Embryonic facial prominence (tissue), 1 donor: ENCODE results near the gene SRRT.

ENCODE experiments used
- DNase-seq: peaks from one replicate; pipeline ENCODE4 v3.0.0-alpha.2; 2016; ENCODE audit errors: extremely low spot score

Gene SRRT

GRCh38 chr7:100879685-100880261, 4.9 kb downstream of the SRRT start:
- no peak for DNase-seq

- DNase-seq = no peak
Measured at GRCh38 chr7:100880645-100881044, 5.7 kb downstream of the SRRT start.

- no peak for DNase-seq
Measured at GRCh38 chr7:100881136-100881535, 6.2 kb downstream of the SRRT start.

DNA sequence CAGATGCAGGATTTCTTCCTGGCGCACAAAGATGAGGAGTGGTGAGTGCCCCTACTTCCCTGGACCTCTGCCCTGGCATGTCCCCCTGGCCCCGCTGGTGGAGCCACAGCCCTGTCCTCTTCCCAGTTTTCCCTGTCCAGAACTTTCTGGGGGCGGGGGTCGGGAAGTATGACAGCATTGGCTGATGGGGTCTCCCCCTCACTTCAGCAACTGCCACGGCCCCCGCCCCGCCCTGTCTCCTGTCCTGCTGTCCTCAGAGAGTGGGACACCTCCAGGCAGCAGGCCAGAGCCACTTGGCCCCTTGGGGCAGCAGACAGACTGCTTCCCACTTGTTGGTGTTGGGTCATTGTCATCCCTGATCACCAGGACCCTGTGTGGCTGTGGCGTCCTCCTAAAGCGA, 7.3 kb downstream of the SRRT start:
- no peak for DNase-seq

- DNase-seq = no peak
Measured at GRCh38 chr7:100882785-100883526, 8.1 kb downstream of the SRRT start.

DNA sequence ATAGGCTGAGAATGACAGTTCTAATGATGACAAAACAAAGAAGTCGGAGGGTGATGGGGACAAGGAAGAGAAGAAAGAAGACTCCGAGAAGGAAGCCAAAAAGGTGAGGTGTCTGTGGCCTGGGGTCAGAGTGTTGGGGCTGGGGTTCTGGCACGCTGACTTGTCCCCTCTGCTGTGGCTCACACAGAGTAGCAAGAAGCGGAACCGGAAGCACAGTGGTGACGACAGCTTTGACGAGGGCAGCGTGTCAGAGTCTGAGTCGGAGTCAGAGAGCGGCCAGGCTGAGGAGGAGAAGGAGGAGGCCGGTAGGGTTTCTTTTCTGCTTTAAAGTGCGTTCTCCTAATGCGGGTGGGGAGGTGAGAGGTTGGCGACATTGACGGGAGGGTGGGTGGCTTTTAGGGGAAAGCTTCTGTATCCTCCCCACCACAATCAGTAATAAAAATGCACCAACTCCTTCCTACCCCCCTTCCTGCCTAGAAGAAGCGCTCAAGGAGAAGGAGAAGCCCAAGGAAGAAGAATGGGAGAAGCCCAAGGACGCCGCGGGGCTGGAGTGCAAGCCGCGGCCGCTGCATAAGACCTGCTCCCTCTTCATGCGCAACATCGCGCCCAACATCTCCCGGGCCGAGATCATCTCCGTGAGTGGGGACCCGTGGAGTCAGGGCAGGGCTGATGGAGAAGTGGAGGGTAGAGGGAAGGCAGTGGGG, 10.0 kb downstream of the SRRT start:
- DNase-seq = no peak

GRCh38 chr7:100885440-100886141, 10.7 kb downstream of the SRRT start:
- DNase-seq = no peak

GRCh38 chr7:100886142-100886935, 11.4 kb downstream of the SRRT start:
- no peak for DNase-seq

DNA sequence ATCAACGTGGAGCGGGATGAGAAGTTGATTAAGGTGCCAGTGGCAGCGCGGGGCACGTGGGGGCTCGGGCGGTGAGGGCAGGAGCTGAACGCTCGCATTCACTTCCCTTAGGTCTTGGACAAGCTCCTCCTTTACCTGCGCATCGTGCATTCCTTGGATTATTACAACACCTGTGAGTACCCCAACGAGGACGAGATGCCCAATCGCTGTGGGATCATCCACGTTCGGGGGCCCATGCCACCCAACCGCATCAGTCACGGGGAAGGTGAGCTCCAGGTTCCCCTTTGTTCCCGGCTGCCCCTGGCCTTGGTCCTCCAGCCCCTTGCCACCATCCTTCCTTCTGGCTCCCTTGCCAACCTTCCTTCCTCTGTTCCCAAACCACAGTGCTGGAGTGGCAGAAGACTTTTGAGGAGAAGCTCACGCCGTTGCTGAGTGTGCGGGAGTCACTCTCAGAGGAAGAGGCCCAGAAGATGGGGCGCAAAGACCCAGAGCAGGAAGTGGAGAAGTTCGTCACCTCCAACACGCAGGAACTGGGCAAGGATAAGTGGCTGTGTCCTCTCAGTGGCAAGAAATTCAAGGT, 12.1 kb downstream of the SRRT start:
- DNase-seq = no peak

GRCh38 chr7:100887516-100888290, 12.8 kb downstream of the SRRT start:
- DNase-seq = no peak

GRCh38 chr7:100888291-100888987, 13.5 kb downstream of the SRRT start:
- DNase-seq = no peak

- no peak for DNase-seq
Measured at GRCh38 chr7:100888988-100889750, 14.3 kb downstream of the SRRT start, which contains the start of gene UFSP1. TSS of gene UFSP1 (minus strand) at chr7:100889715. CDS start at chr7:100889271, 444 bp downstream.

DNA sequence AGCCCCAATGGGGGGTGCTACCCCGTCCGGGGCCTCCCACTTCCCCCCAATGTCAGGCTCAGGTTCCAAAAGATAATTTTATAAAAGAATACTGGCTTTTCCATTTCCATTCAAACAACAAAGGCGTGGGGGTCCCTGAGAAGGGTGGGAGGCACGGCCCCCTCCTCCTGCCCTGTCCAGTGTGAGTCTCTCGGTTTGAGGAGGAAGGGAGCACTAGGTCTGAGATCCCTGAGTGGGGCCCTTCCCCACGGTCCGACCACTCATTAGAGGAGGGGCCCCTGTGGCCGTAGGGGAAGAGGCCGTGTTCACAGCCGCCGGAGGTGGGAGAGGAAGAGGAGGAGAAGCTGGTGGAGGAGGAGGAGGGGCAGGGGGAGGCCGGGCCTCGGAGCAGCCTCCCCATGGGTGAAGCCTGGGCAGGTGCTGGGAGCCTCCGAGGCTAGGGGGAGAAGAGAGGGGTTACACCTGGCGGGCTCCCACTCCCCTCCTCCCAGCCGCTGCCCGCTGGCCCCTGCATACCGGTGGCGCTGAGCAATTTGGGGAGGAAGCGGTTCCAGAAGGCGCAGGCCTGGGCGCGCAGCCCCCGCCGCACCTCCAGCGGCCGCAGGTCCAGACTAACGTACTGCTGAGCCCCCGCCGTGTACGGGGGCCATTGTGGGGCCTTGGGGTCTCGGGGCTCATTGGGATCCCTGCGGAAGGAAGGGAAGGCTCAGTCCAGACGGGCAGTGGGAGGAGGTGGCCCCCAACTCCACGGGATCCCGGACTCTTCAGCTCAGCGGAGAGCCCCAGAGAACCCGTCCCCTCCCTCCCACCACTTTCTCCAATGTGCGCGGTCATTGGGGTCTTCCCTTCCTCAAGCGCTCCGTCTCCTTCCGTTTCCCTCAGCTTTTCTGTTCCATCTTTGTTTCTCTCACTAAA, 16.0 kb downstream of the SRRT start:
- DNase-seq = no peak

- no peak for DNase-seq
Measured at GRCh38 chr7:100891568-100892247, 16.8 kb downstream of the SRRT start.

- no peak for DNase-seq
Measured at GRCh38 chr7:100892364-100893317, 17.7 kb downstream of the SRRT start.

DNA sequence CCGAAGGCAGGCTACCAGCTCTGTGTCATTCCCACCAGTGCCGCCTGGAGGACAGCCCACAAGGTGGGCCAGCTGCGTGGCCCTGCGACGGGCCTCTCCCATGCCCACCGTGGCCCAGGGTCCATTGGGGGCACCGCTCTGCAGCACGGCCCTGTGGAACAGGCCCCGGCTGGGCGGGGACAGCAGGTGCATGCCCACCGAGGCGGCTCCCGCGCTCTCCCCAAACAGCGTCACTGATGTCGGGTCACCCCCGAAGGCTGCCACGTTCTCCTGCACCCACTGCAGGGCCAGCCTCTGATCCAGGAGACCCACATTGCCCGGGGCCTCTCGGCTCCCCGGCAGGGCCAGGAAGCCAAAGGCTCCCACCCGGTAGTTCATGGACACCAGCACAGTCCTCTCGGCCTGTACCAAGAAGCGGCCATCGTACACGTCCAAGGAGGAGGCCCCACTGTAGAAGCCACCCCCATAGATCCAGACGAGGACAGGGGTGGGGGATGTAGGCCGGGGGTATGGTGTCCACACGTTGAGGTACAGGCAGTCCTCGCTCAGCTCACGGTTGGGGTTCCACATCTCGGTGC, 18.5 kb downstream of the SRRT start:
- no peak for DNase-seq
